ENCODE results near the gene DDX3X.
"Not testable (repeated sequence)": the region's sequence is repeated elsewhere in the genome, so short reads cannot be mapped to it uniquely, and the experiment has no call there.

The DDX3X gene

DNA sequence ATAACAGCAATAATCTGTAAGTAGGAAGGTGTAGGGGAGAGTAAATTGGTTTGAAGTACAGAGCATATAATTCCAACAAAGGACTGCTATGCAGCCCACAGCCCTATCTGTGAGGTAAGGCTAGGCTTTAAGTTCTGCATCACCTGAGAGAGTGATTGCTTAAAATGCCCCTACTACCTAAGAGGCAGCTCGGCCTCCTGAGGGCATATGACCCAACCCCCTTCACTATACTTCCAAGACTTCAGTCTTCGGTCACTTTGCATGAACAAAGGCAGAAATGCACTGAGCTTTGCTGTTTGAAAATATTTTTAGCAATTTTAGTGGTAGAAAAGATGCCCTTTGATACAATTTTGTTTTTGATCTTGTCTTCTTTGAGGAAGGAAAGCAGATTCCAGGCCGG lies 4.9 kb upstream of the DDX3X start:
- DNase-seq (ENCODE audit: low read depth in 2 of 2), result no peak

- no peak for DNase-seq (ENCODE audit: low read depth in 2 of 2)
These were observed 2.0 kb upstream of the DDX3X start for GRCh38 chrX:41332005-41332404.

- peak in 1 of 2 donors; percentile 25 for DNase-seq (ENCODE audit: low read depth in 2 of 2)
These were observed 1.5 kb upstream of the DDX3X start for GRCh38 chrX:41332408-41333002.

DNA sequence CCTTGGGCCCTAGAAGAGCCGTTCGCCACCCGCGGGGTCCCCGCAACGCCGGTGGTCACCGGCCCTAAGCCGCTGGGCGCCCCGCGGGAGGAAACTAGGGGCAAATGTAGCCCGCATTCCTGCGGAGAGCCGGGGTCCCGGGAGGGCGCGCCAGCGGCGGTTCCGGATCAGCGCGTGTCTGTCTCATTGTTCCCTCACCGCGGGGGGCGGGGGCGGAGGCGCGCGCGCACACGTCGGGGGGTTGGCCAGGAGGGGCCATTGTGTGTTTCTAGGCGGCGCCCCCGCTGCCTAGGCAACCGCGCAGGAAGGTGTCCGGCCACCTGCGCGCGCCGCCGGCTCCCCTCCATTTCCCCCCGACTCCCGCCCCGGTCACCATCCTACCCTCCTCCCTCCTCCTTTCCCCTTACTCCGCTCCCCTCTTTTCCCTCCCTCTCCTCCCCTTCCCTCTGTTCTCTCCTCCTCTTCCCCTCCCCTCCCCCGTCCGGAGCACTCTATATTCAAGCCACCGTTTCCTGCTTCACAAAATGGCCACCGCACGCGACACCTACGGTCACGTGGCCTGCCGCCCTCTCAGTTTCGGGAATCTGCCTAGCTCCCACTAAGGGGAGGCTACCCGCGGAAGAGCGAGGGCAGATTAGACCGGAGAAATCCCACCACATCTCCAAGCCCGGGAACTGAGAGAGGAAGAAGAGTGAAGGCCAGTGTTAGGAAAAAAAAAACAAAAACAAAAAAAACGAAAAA lies 789 bp upstream of the DDX3X start:
- peak; percentile 79 to 87 for DNase-seq (ENCODE audit: low read depth in 2 of 2)

DNA sequence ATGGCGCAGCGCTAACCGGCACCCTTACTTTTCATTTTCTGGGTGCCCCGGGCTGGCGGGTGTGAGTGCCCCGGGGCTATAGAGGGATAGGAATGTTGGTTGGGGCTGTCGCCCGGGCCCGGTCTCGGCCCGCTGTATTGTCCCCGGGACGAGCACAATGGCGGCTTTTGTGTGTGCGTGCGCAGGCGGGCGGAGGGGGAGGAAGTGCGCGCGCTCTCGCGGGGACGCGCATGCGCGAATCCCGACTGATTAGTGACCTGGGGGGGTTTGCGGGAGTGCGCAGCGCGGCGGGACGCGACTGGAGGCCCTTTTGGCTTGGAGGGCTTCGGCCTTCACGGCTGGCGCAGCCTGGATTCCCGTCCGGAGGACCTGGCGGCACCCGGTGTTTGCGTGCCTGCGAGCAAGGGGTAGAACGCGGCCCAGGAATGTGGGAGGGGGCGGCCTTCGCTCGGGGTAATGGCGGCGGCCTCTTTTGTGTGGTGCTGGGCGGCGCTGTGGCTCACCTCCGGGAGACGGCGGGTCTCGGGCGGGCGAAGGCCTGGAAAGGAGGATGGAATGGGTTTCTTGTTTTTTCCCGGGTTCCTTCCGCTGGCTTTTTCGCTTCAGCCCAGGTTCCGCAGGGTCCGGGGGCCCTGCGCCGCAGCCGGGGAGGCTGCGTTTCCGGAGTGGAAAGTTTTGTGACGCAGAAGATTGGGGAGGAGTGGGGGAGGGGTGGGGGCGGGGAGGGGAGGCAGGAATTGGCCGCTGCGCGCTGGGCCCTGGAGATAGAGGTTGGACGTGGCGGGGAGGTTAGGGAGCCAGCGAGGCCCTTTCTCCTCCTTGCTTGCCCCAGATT lies 618 bp downstream of the DDX3X start:
- DNase-seq (ENCODE audit: low read depth in 2 of 2), result peak; percentile 49 to 79

GRCh38 chrX:41335198-41335957 lies 1.4 kb downstream of the DDX3X start:
- no peak for DNase-seq (ENCODE audit: low read depth in 2 of 2)

DNA sequence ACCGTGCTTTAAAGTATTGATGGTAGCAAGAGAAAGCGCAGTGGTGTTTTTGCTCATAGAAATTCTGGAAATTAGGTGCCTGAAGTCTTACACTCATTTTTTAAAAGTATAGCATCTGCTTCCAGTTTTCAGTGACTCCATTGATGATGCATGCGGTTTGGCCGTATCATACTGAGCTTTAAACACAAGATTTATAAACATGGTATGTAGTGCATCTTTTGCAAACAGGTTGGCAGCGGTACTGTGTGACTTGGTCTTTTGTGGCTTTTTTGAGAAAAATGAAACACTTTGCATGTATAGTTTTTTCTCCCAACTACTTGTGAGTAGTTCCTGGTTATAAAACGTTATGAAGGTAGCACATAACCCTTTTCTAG lies 2.0 kb downstream of the DDX3X start:
- no peak for DNase-seq (ENCODE audit: low read depth in 2 of 2)

- no peak for DNase-seq (ENCODE audit: low read depth in 2 of 2)
These were observed 2.5 kb downstream of the DDX3X start for GRCh38 chrX:41336447-41336846.

DNA sequence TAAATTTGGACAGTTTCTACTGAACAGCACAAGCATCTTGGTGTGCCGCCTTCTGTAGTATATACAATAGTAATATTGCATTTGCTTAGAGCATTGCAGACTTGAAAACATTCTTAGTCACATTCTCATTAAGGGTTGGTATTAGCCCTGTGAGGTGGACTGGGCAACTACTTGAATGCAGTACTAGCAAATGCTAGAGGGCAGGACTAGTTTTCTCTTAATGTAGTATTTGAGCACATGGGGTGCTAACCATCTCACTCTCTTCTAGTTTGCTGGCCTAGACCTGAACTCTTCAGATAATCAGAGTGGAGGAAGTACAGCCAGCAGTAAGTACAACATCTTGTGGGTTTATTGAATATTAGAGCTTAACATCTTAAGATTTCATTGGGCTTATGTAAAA lies 3.2 kb downstream of the DDX3X start:
- DNase-seq (ENCODE audit: low read depth in 2 of 2), result no peak

DNA sequence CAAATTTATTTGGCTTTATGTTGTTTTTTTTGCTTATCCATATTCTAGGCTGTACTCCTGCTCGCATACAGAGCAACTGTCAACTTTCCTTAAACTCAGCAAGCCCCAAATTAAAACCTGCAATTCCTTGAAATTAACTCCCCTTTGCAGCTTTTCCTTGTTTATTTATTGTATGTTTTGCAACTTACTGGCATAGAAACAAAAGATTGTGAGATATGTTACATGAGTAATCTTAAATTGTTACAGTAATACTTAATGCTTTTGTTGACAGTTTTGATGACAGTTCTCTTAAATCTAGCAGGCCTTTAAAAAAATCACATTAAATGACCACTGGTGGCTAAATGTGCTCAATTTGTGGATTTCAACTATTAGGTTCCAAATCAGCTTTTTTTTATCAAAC lies 4.5 kb downstream of the DDX3X start:
- DNase-seq (ENCODE audit: low read depth in 2 of 2), result no peak

DNA sequence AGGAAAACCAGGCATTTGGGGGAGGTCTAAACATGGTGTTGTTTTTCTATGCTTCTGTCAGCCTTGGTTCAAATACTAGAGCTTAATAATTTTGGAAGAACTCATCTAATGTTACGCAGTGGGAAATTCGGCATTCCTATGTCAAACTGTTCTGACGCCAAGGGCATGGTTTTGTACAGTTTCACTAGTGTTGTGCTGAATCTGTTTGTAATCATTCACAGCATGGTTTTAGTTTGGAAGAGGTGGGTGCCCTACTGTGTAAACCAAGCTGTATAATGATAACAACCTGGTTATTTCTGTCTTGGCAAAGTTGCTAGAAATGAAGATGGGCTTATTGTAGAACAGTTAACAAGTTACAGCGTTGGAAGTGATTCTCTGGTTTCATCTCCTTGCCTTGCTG lies 5.2 kb downstream of the DDX3X start:
- DNase-seq (ENCODE audit: low read depth in 2 of 2), result no peak

- DNase-seq (ENCODE audit: low read depth in 2 of 2), result no peak
These were observed 10.1 kb downstream of the DDX3X start for GRCh38 chrX:41344053-41344452.

DNA sequence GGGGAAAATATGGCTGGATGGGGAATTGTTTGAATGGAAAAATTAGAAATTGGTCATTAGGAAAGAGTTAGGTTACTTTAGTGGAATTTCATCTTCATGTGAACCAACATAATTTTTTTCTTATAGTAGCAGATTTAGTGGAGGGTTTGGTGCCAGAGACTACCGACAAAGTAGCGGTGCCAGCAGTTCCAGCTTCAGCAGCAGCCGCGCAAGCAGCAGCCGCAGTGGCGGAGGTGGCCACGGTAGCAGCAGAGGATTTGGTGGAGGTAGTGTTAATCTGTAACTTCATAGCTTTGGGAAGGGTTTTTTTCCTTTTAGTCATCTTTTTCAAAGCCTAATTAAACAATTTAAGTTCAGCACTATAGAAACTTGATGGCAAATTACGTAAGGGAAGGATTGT lies 13.2 kb downstream of the DDX3X start:
- DNase-seq (ENCODE audit: low read depth in 2 of 2), result no peak

- DNase-seq (ENCODE audit: low read depth in 2 of 2), result no peak
These were observed 14.6 kb downstream of the DDX3X start for GRCh38 chrX:41348551-41348950.

- no peak for DNase-seq (ENCODE audit: low read depth in 2 of 2)
These were observed 16.4 kb downstream of the DDX3X start for GRCh38 chrX:41350150-41350975.

- DNase-seq (ENCODE audit: low read depth in 2 of 2), result no peak
These were observed 17.1 kb downstream of the DDX3X start for GRCh38 chrX:41350976-41351569.

- DNase-seq (ENCODE audit: low read depth in 2 of 2), result no peak
These were observed 18.0 kb downstream of the DDX3X start for GRCh38 chrX:41351923-41352322.

- DNase-seq (ENCODE audit: low read depth in 2 of 2), result no peak
These were observed 18.4 kb downstream of the DDX3X start for GRCh38 chrX:41352329-41352838.

- DNase-seq (ENCODE audit: low read depth in 2 of 2), result no peak
These were observed 20.0 kb downstream of the DDX3X start for GRCh38 chrX:41353985-41354384.

DNA sequence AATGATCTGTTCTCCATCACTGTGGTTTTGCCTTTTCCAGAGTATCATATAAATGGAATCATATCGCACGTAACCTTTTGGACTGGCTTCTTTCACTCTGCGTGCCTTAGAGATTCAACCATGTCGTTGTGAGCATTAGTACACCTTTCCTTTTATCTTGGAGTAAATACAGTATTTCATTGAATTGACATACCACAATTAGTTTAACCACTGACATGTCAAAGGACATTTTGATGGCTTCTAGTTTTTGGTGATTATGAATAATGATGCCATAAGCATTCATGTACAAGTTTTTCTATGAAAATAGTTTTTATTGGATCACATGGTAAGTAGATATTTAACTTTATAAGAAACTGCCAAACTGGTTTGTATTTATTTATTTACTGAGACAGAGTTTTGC lies 35.2 kb downstream of the DDX3X start:
- DNase-seq (ENCODE audit: low read depth in 2 of 2), result no peak

DNA sequence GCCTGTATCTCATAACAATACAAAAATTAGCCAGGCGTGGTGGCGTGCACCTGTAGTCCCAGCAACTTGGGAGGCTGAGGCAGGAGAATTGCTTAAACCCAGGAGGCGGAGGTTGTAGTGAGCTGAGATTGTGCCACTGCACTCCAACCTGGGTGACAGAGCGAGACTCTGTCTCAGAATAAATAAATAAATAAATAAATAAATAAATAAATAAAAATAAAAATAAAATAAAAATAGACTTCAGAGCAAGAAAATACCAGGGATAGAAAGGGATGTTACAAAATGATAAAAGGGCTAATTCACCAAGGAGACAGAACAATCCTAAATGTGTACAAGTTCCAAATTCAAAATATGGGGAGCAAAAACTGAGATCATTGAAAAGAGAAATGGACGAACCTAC lies 37.6 kb downstream of the DDX3X start:
- not testable (repeated sequence) for DNase-seq (ENCODE audit: low read depth in 2 of 2)

Measured in stimulated activated CD8-positive, alpha-beta memory T cell treated with anti-CD3 and anti-CD28 coated beads, Interleukin-15, amount 100 ng/mL, for 48 hours (primary cell).